Measurements from ENCODE around the gene SNRNP48. TPM values are rescaled to one million over a fixed set of nuclear protein-coding genes. Genes with fewer than 3 reads are reported as not detected.

SNRNP48 gene
- total and polyA plus RNA-seq, 2 of the 4 experiments (the other 2 are of a cell fraction), result 5.2 to 6.2 TPM

GRCh38 chr6:7588506-7588905 is 1.5 kb upstream of the SNRNP48 start:
- Histone ChIP-seq H2AK9ac (replicated peaks; ENCODE audit: low read depth, low read length, poor library complexity) (no peak overlapping the region), H3K9me3 (ENCODE audit: control insufficient read depth, insufficient read depth, low read length) (no peaks in the 10 kb centered on the region), H2AFZ (replicated peaks; ENCODE audit: low read length, poor library complexity) (no peak overlapping the region), H4K91ac (ENCODE audit: insufficient read depth, low read depth, low read length) (no peak overlapping the region), H2BK15ac (ENCODE audit: low read depth, low read length) (no peak overlapping the region), H3K9ac (ENCODE audit: low read depth, low read length) (no peak overlapping the region), H3K14ac (replicated peaks; ENCODE audit: low read depth, low read length) (no peak overlapping the region), H2AK5ac (ENCODE audit: low read depth, low read length) (no peak overlapping the region), H3K4me2 (ENCODE audit: low read depth, low read length) (no peak overlapping the region), H3K27me3 (ENCODE audit: control insufficient read depth, insufficient read depth, low read length) (no peaks in the 10 kb centered on the region), H2BK20ac (ENCODE audit: low read depth, low read length) (no peak overlapping the region), H3K56ac (ENCODE audit: extremely low read depth, insufficient read depth, low read length) (no peak overlapping the region), H3K9me1 (ENCODE audit: insufficient read depth, low read length) (peaks cover 5% of the 10 kb centered on the region; the same call in 1 of the 2 replicates), H3K36me3 (ENCODE audit: control insufficient read depth, insufficient read depth, low read length) (no peaks in the 10 kb centered on the region), H3K4ac (ENCODE audit: low read depth, low read length) (no peak overlapping the region), H3K4me3 (ENCODE audit: insufficient read depth, low read depth, low read length) (no peak overlapping the region), H4K5ac (ENCODE audit: low read depth, low read length) (no peak overlapping the region), H3K27ac (ENCODE audit: insufficient read depth, low read length) (no peak overlapping the region), H3K18ac (ENCODE audit: low read depth, low read length) (no peak overlapping the region), H3K4me1 (ENCODE audit: control insufficient read depth, insufficient read depth, low read length) (peaks cover 8% of the 10 kb centered on the region), H2BK5ac (ENCODE audit: low read depth, low read length, poor library complexity, severe bottlenecking) (no peak overlapping the region), H3K79me1 (ENCODE audit: low read depth in 1 of 2, low read length in 2 of 2) (peaks cover 11 to 26% of the 10 kb centered on the region in 2 experiments), H4K20me1 (ENCODE audit: insufficient read depth, low read length) (peaks cover 19% of the 10 kb centered on the region; the same call in 1 of the 2 replicates), H2BK120ac (ENCODE audit: low read depth, low read length) (no peak overlapping the region), H3K23ac (ENCODE audit: low read depth, low read length) (no peak overlapping the region), H4K8ac (ENCODE audit: low read depth in 2 of 2, low read length in 2 of 2) (no peak overlapping the region)
- CTCF ChIA-PET, result interaction anchor here (0.6 kb wide), 1 partner anchor 300 kb away, joined by 3 read pairs; no protein-coding TSS in a partner anchor
- no TSS peak for BruUV-seq (replicated peaks)
- ATAC-seq (ENCODE audit: low read depth) (no peak), DNase-seq (no peak)
- POLR2A ChIA-PET (ENCODE audit: unreplicated experiment), result no interaction called here
- intact Hi-C loops (cut with micrococcal nuclease), result no loop called here
- dilution Hi-C loops (cut with HindIII; ENCODE audit: low sequenced_read_pairs, unreplicated experiment), result no loop called here
- TF ChIP-seq, protein P1, sequence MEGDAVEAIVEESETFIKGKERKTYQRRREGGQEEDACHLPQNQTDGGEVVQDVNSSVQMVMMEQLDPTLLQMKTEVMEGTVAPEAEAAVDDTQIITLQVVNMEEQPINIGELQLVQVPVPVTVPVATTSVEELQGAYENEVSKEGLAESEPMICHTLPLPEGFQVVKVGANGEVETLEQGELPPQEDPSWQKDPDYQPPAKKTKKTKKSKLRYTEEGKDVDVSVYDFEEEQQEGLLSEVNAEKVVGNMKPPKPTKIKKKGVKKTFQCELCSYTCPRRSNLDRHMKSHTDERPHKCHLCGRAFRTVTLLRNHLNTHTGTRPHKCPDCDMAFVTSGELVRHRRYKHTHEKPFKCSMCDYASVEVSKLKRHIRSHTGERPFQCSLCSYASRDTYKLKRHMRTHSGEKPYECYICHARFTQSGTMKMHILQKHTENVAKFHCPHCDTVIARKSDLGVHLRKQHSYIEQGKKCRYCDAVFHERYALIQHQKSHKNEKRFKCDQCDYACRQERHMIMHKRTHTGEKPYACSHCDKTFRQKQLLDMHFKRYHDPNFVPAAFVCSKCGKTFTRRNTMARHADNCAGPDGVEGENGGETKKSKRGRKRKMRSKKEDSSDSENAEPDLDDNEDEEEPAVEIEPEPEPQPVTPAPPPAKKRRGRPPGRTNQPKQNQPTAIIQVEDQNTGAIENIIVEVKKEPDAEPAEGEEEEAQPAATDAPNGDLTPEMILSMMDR (conservative IDR thresholded peaks at IDR 0.05; ENCODE audit: low read depth, low read length), result no peak
- no peak for TF ChIP-seq POLR2A (IDR thresholded peaks at IDR 0.05; ENCODE audit: low read depth, low read length)
- TF ChIP-seq RFX5 (IDR thresholded peaks at IDR 0.05; ENCODE audit: low read depth, low read length), result no peak
- no peak for TF ChIP-seq RCOR1 (IDR thresholded peaks at IDR 0.05; ENCODE audit: insufficient replicate concordance, low read length)
- no peak for TF ChIP-seq BHLHE40 (IDR thresholded peaks at IDR 0.05; ENCODE audit: low read depth, low read length)
- no peak for TF ChIP-seq FOS (IDR thresholded peaks at IDR 0.05; ENCODE audit: low read depth, low read length)
- TF ChIP-seq RAD21 (IDR thresholded peaks at IDR 0.05; ENCODE audit: low read length), result no peak
- no peak for TF ChIP-seq MAFK (IDR thresholded peaks at IDR 0.05; ENCODE audit: low read depth, low read length)
- TF ChIP-seq MXI1 (IDR thresholded peaks at IDR 0.05; ENCODE audit: borderline replicate concordance, low read depth, low read length), result no peak
- TF ChIP-seq CHD1 (IDR thresholded peaks at IDR 0.05; ENCODE audit: low read depth, low read length), result no peak
- no peak for TF ChIP-seq NFE2L2 (IDR thresholded peaks at IDR 0.05; ENCODE audit: low read depth, low read length)
- no peak for TF ChIP-seq MAZ (IDR thresholded peaks at IDR 0.05; ENCODE audit: borderline replicate concordance, low read depth, low read length)
- TF ChIP-seq, protein P2, sequence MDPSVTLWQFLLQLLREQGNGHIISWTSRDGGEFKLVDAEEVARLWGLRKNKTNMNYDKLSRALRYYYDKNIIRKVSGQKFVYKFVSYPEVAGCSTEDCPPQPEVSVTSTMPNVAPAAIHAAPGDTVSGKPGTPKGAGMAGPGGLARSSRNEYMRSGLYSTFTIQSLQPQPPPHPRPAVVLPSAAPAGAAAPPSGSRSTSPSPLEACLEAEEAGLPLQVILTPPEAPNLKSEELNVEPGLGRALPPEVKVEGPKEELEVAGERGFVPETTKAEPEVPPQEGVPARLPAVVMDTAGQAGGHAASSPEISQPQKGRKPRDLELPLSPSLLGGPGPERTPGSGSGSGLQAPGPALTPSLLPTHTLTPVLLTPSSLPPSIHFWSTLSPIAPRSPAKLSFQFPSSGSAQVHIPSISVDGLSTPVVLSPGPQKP (IDR thresholded peaks at IDR 0.05; ENCODE audit: borderline replicate concordance, low read depth, low read length), result no peak
- no peak for TF ChIP-seq CEBPB (IDR thresholded peaks at IDR 0.05; ENCODE audit: low read depth, low read length)
- no peak for TF ChIP-seq SMC3 (IDR thresholded peaks at IDR 0.05; ENCODE audit: low read depth, low read length)
- TF ChIP-seq USF2 (IDR thresholded peaks at IDR 0.05; ENCODE audit: low read depth, low read length), result no peak
- no CpG with 5 or more reads among the region's 4 CpGs for WGBS, 2 experiments (ENCODE audit: extremely low coverage in 2 of 2, insufficient read length in 1 of 2)
- in situ Hi-C loops (cut with MboI; ENCODE audit: low sequenced_read_pairs), result loop anchor here (10.0 kb wide), 2 partner anchors 184 to 284 kb away; no protein-coding TSS in a partner anchor
